Subcutaneous adipose tissue (tissue), 4 donors: ENCODE measurements around the gene TFDP3. TPM values are rescaled to one million over a fixed set of nuclear protein-coding genes. Genes with fewer than 3 reads are reported as not detected.

Experiments
- CTCF ChIP-seq: fragments of 450-650 bp; IDR thresholded peaks from one replicate; pipeline ENCODE4 v1.5.1; 2016; ENCODE audit warnings: low read depth, mild to moderate bottlenecking, control low read depth, antibody characterized with exemption, moderate library complexity
- total RNA-seq, 4 donors: library from RNA; depleted of rRNA; stranded (reverse); fragments of >200 nt; gene quantifications; one replicate each; pipeline ENCODE4 v1.1.0, GENCODE V29; 2016

Gene TFDP3
- total RNA-seq, 4 donors from 2014 or later: not detected

DNA sequence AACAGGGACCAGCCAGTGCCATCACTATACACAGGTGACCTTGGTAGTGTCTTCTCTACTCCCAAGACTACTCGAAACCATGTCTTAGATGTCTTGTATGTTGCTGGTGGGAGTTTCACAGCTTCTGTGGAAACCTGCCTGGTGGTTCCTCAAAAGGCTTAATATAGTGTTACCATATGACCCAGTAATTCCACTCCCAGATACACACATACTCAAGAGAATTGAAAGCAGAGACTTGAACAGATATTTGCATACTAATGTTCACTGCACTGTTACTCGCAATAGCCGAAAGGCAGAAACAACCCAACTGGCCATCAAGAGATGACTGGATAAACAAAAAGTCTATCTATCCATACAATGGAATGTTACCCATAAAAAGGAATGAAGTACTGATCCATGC, 3.1 kb downstream of the TFDP3 start:
- TF ChIP-seq CTCF: no peak

DNA sequence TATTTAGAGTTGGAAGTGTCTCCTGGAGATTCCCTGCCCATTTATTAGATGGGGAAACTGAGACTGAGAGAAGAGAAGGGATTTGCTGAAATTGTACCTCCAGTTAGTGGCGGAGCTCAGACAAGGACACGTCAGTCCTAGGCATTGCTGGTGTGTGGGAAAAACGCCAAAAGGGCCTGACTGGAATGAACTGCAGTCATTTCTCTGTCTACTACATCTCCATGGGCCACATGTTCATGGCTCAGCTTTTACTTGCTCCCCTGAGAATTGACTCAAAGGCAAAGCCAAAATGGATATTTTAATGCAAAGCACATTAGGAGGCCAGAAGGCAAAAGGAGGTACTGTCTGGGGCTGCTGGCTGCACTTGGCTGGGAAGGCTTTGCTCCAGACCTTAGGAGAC, 3.9 kb downstream of the TFDP3 start:
- no peak for TF ChIP-seq CTCF

- no peak for TF ChIP-seq CTCF
These were observed 5.0 kb downstream of the TFDP3 start for GRCh38 chrX:133213117-133213516.

DNA sequence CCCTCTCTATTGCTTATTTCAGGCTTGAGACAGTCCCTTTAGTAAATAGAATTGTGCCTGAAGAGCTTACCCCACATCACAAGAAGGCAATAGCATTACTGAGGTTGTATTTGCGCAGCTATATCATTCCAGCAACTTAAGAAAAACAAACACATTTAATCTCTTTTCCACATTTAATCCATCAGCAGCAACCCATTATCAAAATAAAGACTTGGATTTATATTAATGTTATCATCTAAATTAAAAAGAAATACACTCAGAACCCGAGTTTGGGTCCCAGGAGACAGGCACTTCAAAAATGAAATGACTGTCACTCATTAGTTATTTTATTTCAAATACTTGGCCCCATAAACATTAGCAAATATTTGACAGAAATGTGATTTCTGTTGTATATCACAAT, 10.4 kb downstream of the TFDP3 start:
- no peak for TF ChIP-seq CTCF

- no peak for TF ChIP-seq CTCF
These were observed 26.5 kb downstream of the TFDP3 start for GRCh38 chrX:133191739-133192039.

- TF ChIP-seq CTCF: no peak
These were observed 27.0 kb downstream of the TFDP3 start for GRCh38 chrX:133190877-133191738.

DNA sequence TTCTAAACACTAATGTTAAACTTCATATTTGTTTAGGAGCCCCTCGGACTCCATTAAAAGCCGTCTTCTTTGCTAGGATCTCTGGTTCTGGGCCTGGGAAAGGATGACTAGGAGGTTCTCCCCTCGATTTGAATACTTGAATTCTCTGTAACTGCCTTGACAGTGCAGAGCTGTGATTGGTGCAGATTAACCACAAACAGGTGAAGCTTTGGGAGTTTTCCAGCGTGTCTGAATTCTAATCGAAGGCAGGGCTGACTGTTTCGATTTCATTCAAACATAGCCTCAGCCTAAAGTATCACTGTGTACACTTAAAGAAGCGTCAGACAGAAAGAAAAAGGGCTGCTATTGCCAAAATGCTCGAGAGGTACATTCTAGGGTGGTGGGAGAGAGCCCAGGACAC, 29.0 kb downstream of the TFDP3 start:
- TF ChIP-seq CTCF: no peak
